Left ventricle myocardium superior (tissue), 1 donor: ENCODE measurements around the gene GPR150. TPM values are rescaled to one million over a fixed set of nuclear protein-coding genes. Genes with fewer than 3 reads are reported as not detected.
"Not testable (repeated sequence)": the region's sequence is repeated elsewhere in the genome, so short reads cannot be mapped to it uniquely, and the experiment has no call there.

ENCODE experiments used
- ATAC-seq: fragments of 200-7000 bp; cut with Tn5 transposase; one replicate; pipeline ENCODE4 v1.9.1; 2020; ENCODE audit warnings: mild to moderate bottlenecking, moderate library complexity
- DNase-seq: peaks from one replicate; pipeline ENCODE4 v3.0.0-alpha.2; 2020
- intact Hi-C: fragments of 100-400 bp; cut with micrococcal nuclease; formaldehyde crosslinking; loops from one replicate; pipeline ENCODE4 v1.11.0; 2022
- total RNA-seq: library from RNA; stranded (reverse); fragmentation: NEBNext Ultra II Directional; extraction: Animal tissue kit (Norgen Biotek cat#: 25700); gene quantifications from one replicate; pipeline ENCODE4 v1.2.1, GENCODE V29; 2021
- donor health status: DM: no; HTN: yes; CAD: no; lungs with severe emphysema.

GPR150 gene
- total RNA-seq, 1 donor from 2014 or later, result not detected

- DNase-seq (peak; percentile 46), ATAC-seq (peak; percentile 67)
- intact Hi-C loops, result no loop called here
Observed at GRCh38 chr5:95620870-95621838, 1.3 kb downstream of the GPR150 start.

GRCh38 chr5:95621839-95622629 lies 2.1 kb downstream of the GPR150 start:
- intact Hi-C loops, result no loop called here
- DNase-seq (no peak), ATAC-seq (no peak)

- DNase-seq (no peak), ATAC-seq (no peak)
- intact Hi-C loops, result no loop called here
Observed at GRCh38 chr5:95623706-95624105, 3.8 kb downstream of the GPR150 start.

GRCh38 chr5:95624368-95624767 lies 4.5 kb downstream of the GPR150 start:
- intact Hi-C loops, result no loop called here
- DNase-seq (no peak), ATAC-seq (no peak)

GRCh38 chr5:95626701-95627100 lies 6.8 kb downstream of the GPR150 start:
- DNase-seq, result no peak
- intact Hi-C loops, result no loop called here
- ATAC-seq, result peak; percentile 47

GRCh38 chr5:95627971-95628810 lies 8.3 kb downstream of the GPR150 start:
- intact Hi-C loops, result no loop called here
- ATAC-seq (no peak), DNase-seq (no peak)

- ATAC-seq (no peak), DNase-seq (no peak)
- intact Hi-C loops, result no loop called here
Observed at GRCh38 chr5:95628933-95629332, 9.0 kb downstream of the GPR150 start.

GRCh38 chr5:95630394-95630917 lies 10.6 kb downstream of the GPR150 start:
- intact Hi-C loops, result no loop called here
- ATAC-seq (no peak), DNase-seq (no peak)

GRCh38 chr5:95631255-95631958 lies 11.5 kb downstream of the GPR150 start:
- DNase-seq (no peak), ATAC-seq (no peak)
- intact Hi-C loops, result no loop called here

- DNase-seq, result no peak
- intact Hi-C loops, result no loop called here
- ATAC-seq, result peak; percentile 40
Observed at GRCh38 chr5:95631991-95632675, 12.2 kb downstream of the GPR150 start.

GRCh38 chr5:95632942-95633341 lies 13.1 kb downstream of the GPR150 start:
- intact Hi-C loops, ATAC-seq: not testable (repeated sequence)

GRCh38 chr5:95633671-95634070 lies 13.8 kb downstream of the GPR150 start:
- no peak for ATAC-seq
- intact Hi-C loops, result no loop called here

More at GRCh38 chr5:95632942-95633341, 13.1 kb downstream of the GPR150 start:
- DNase-seq, result not testable (repeated sequence)

GRCh38 chr5:95634081-95634480 lies 14.2 kb downstream of the GPR150 start:
- no peak for DNase-seq
- intact Hi-C loops, result no loop called here
- no peak for ATAC-seq

More at GRCh38 chr5:95633671-95634070, 13.8 kb downstream of the GPR150 start:
- no peak for DNase-seq

GRCh38 chr5:95638632-95639031 lies 18.7 kb downstream of the GPR150 start:
- DNase-seq (no peak), ATAC-seq (no peak)
- intact Hi-C loops, result no loop called here

GRCh38 chr5:95641741-95642220 lies 21.9 kb downstream of the GPR150 start:
- DNase-seq (no peak), ATAC-seq (no peak)
- intact Hi-C loops, result loop anchor here (10.0 kb wide), 2 partner anchors 123 to 693 kb away; no protein-coding TSS in a partner anchor

- DNase-seq (no peak), ATAC-seq (no peak)
- intact Hi-C loops, result loop anchor here (10.0 kb wide), 2 partner anchors 122 to 692 kb away; no protein-coding TSS in a partner anchor
Observed at GRCh38 chr5:95643152-95643551, 23.3 kb downstream of the GPR150 start.

- intact Hi-C loops, result loop anchor here (5.0 to 10.0 kb wide), 3 partner anchors 88 to 690 kb away; partner anchors contain the start of gene RHOBTB3
- DNase-seq, result peak; percentile 29
- ATAC-seq, result peak; percentile 6
Observed at GRCh38 chr5:95644351-95645042, 24.6 kb downstream of the GPR150 start.
